Heart left ventricle (tissue), 16 donors: ENCODE measurements around the gene TGIF1. TPM values are rescaled to one million over a fixed set of nuclear protein-coding genes. Genes with fewer than 3 reads are reported as not detected.
A peak's percentile ranks its signal among the peaks of the same experiment; 100 is the strongest.

Experiments used
- ATAC-seq, 4 donors: fragments of 200-7000 bp; cut with Tn5 transposase; one replicate each; pipeline ENCODE4 v1.9.1; 2020 to 2022; ENCODE audit warnings: moderate library complexity in 4 of 4, mild to moderate bottlenecking in 3 of 4, moderate number of reproducible peaks in 1 of 4
- DNase-seq, 5 donors: peaks; one replicate each; pipeline ENCODE4 v3.0.0-alpha.2; 2020
- H3K27ac ChIP-seq, 12 donors: fragments of 200-600 bp; sonication (generic) in 4 of 12; one replicate each; pipeline versions ENCODE4 v1.5.0 to v1.8.0; 2016 to 2022; ENCODE audit warnings: mild to moderate bottlenecking in 2 of 12
- H3K27me3 ChIP-seq, 9 donors: fragments of 200-600 bp; sonication (generic) in 2 of 9; one replicate each; pipeline versions ENCODE4 v1.5.1 to v1.8.0; 2016 to 2022; ENCODE audit warnings: mild to moderate bottlenecking in 3 of 9
- H3K36me3 ChIP-seq, 9 donors: fragments of 200-600 bp; sonication (generic) in 2 of 9; one replicate each; pipeline versions ENCODE4 v1.5.0 to v1.8.0; 2018 to 2022; ENCODE audit warnings: mild to moderate bottlenecking in 2 of 9
- H3K4me1 ChIP-seq, 12 donors: fragments of 200-600 bp; sonication (generic) in 4 of 12; one replicate each; pipeline versions ENCODE4 v1.5.0 to v1.8.0; 2016 to 2022; ENCODE audit warnings: mild to moderate bottlenecking in 3 of 12
- H3K4me3 ChIP-seq, 12 donors: fragments of 200-600 bp; sonication (generic) in 4 of 12; one replicate each; pipeline versions ENCODE4 v1.5.0 to v1.8.0; 2017 to 2022; ENCODE audit warnings: mild to moderate bottlenecking in 9 of 12, moderate library complexity in 4 of 12
- H3K9me3 ChIP-seq, 12 donors: fragments of 200-600 bp; sonication (generic) in 4 of 12; one replicate each; pipeline versions ENCODE4 v1.5.0 to v1.8.0; 2016 to 2022; ENCODE audit warnings: mild to moderate bottlenecking in 1 of 12
- POLR2A ChIP-seq, 2 donors: fragments of 450-650 bp; IDR thresholded peaks; one replicate each; pipeline ENCODE4 v1.6.1; 2017; ENCODE audit warnings: antibody characterized with exemption in 2 of 2, mild to moderate bottlenecking in 2 of 2, moderate library complexity in 2 of 2
- WGBS, 4 donors: extraction: QIAGEN DNeasy Blood & Tissue Kit in 2 of 4; methylation state at CpG; one replicate each; pipeline versions ENCODE4 v1.1.5 to v1.1.7; 2013 to 2018; 5-methylcytosine and 5-hydroxymethylcytosine counted together
- intact Hi-C, 10 donors: fragments of 100-400 bp; cut with DNase I; formaldehyde crosslinking; loops; one replicate each; pipeline versions ENCODE4 v1.11.1 to v1.14.2; 2022
- long read RNA-seq, 3 donors: library from polyadenylated mRNA; unstranded; transcript quantifications; one replicate each; pipeline ENCODE4 v2.0.0, GENCODE V29; 2020 to 2021
- polyA plus RNA-seq, 2 donors: library from polyadenylated mRNA; stranded (reverse); fragments of 200-250 nt; gene quantifications; one replicate each; pipeline ENCODE4 v1.2.3, GENCODE V29; 2013
- total RNA-seq, 9 donors: library from RNA; depleted of rRNA in 2 of 9; stranded (reverse); fragments of >200 nt in 2 of 9; fragmentation: NEBNext Ultra II Directional in 3 of 9; extraction: Animal tissue kit (Norgen Biotek cat#: 25700) in 3 of 9; gene quantifications; one replicate each; pipeline versions ENCODE4 v1.1.0 to v1.2.4, GENCODE V29; 2016 to 2023
- TF ChIP-seq, protein P1 (sequence below), 12 donors: fragments of 200-600 bp; sonication (generic) in 4 of 12; IDR thresholded peaks; one replicate each; pipeline versions ENCODE4 v1.5.0 to v1.8.0; 2018 to 2022; ENCODE audit warnings: antibody characterized with exemption in 12 of 12, mild to moderate bottlenecking in 5 of 12
- donor health status: ischemic (EF 13 %, LVEDD 7.1; RV severe dilation, severe dysfunction).
- donor health status: healthy with polysubstance abuse.
- donor health status: DM: no; HTN: yes; CAD: no.
- donor health status: DM: no; HTN: no; CAD: no.
- donor health status: ischemic (EF 25% LVEDD 6.9; RV normal size, moderate dysfunction).
- donor health status: ischemic (EF 25% LVEDD 5.7; RV mildly dilated, moderate dysfunction).
- donor health status: healthy.
- donor health status: DM: yes; HTN: yes; CAD: no.
- donor health status: ischemic (EF 35%, LVEDD 5.7; RV mildly dilated, moderate dysfunction).
- donor health status: nonischemic (EF 11% LVEDD 7.7; RV severe dilation, severe dysfunction).
- donor health status: DM: yes; HTN: yes; CAD: no.
- donor health status: PGD.
- donor health status: ischemic (EF 29% LVEDD 5.4; RV normal size, mild dysfunction).
- donor health status: nonischemic (EF 23%, LVEDD 6.1; RV moderate dilation, normal function).

Gene TGIF1
- 10 to 100 TPM in 7 of 9 donors, 1 to 10 TPM in 2; 5.0 to 33.5 (median 15.4) TPM for total RNA-seq
- polyA plus RNA-seq = 10 to 100 TPM in 1 of 2 donors, 1 to 10 TPM in 1; 8.8 to 37.5 TPM
- long read RNA-seq, donor 1, partial matches to known transcripts = 0 of 7 reads
- long read RNA-seq, donor 1, other reads (novel, unspliced or antisense) = 1 of 7 reads
- long read RNA-seq, donor 2, transcript TGIF1-202 (3 exons, 2,076 nt) = major isoform, 32 of 38 reads
- long read RNA-seq, donor 2, partial matches to known transcripts = 0 of 38 reads
- long read RNA-seq, donor 2, other reads (novel, unspliced or antisense) = 1 of 38 reads
- long read RNA-seq, donor 3, transcript TGIF1-202 (3 exons, 2,076 nt) = major isoform, 8 of 13 reads
- long read RNA-seq, donor 3, partial matches to known transcripts = 0 of 13 reads
- long read RNA-seq, donor 3, other reads (novel, unspliced or antisense) = 1 of 13 reads

DNA sequence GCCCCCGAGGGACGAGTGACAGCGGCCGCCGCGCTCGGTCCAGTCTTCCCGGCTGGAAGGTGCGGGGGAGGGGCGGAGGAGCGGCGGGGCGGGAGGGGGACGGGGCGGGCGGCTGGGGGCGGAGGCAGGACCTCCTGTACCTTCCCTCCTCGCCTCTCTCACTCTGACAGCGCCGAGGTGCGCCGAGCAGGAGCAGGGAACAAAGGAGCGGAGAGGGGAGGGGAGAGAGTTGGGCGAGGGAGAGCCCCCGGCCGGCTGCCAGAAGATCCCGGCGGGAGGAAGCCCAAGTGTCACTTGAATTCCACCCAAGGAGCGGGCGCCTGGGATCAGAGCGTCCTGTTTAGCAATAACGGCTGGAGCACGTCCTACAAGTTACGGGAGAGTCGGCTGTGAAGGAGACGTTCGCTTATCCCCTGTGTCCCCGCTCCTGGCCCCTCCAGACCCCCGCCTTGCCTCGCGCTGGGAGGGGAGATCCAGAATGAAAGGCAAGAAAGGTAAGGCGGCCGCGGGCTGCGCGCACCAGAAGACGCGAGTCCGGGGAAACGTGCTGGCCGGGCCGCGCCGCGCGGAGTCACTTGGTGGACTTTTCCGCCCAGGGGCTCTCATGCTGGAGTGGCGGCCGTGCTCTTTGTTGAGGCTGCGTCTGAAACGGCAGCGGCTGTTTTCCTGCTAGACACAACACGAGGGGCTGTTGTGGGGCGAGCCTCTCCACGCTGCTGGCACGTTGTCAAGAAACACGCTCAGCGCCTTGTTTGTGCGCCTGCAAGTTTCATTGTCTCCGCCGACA lies at the start of gene TGIF1:
TGIF1 (plus strand) TSS at position 161 of the 787 bp plus-strand sequence; CDS start at position 479, 318 bp downstream.
- peak in 1 of 2 donors; percentile 80 for TF ChIP-seq POLR2A (IDR thresholded peaks at IDR 0.05)
- TF ChIP-seq, protein P1, sequence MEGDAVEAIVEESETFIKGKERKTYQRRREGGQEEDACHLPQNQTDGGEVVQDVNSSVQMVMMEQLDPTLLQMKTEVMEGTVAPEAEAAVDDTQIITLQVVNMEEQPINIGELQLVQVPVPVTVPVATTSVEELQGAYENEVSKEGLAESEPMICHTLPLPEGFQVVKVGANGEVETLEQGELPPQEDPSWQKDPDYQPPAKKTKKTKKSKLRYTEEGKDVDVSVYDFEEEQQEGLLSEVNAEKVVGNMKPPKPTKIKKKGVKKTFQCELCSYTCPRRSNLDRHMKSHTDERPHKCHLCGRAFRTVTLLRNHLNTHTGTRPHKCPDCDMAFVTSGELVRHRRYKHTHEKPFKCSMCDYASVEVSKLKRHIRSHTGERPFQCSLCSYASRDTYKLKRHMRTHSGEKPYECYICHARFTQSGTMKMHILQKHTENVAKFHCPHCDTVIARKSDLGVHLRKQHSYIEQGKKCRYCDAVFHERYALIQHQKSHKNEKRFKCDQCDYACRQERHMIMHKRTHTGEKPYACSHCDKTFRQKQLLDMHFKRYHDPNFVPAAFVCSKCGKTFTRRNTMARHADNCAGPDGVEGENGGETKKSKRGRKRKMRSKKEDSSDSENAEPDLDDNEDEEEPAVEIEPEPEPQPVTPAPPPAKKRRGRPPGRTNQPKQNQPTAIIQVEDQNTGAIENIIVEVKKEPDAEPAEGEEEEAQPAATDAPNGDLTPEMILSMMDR (IDR thresholded peaks at IDR 0.05) = peak in 1 of 12 donors; percentile 7
- peak within 1 kb of the TSS; percentile 92 to 100 (median 97) for H3K27ac ChIP-seq
- 0 to 1% (median 0%) methylated on average over 34 to 71 of the region's 71 CpGs for WGBS, 4 donors
- intact Hi-C loops = loop anchor here in 7 of 10 donors (2.0 to 10.0 kb wide), 8 partner anchors 142 to 438 kb away; partner anchors contain the start of genes MYL12B (in 4 of the 7) and LPIN2 (in 1 of the 7)
- no peaks in the 10 kb centered on the region for H3K27me3 ChIP-seq
- H3K9me3 ChIP-seq = no peaks in the 10 kb centered on the region
- no peaks in the 10 kb centered on the region for H3K36me3 ChIP-seq
- DNase-seq (peak; percentile 78 to 90 (median 86)), ATAC-seq (peak in 3 of 4 donors; percentile 16 to 54 (median 45))
- peak within 1 kb of the TSS; percentile 65 to 93 (median 78) for H3K4me3 ChIP-seq
- peaks cover 0 to 37% (median 22%) of the 10 kb centered on the region in 12 donors for H3K4me1 ChIP-seq

DNA sequence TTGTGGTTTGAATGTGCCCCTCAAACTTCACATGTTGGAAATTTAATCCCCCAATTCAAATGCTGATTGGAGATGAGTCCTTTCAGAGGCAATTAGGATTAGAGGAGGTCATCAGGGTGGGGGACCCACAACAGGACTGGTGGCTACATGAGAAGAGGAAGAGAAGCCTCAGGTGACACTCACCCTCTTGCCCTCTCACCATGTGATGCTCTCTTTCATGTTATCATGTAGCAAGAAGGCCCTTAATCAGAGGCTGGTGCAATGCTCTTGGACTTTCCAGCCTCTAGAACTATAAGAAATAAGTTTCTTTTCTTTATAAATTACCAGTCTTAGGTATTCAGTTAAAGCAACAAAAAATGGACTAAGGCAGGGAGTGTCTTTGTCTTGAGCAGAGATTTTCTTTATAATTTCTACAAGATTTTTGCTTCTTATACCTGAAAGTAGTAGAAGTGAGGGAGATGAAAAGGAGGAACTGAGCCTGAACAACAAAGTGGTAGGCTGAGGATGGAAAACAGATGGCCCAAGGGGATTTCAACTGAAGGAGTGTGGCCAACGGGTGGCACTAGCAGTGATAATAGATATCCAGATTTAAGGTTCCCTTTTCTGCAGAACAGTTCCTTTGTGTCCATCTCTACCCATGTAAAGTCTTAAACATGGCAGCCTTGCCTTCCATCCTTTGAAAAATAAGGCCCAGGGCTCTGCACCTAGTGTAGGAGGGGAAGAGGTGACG lies 49.2 kb upstream of the TGIF1 start:
- no peaks in the 10 kb centered on the region for H3K27me3 ChIP-seq
- ATAC-seq (no peak), DNase-seq (no peak)
- H3K36me3 ChIP-seq = no peaks in the 10 kb centered on the region
- intact Hi-C loops = no loop called here
- 62 to 69% (median 64%) methylated on average over 2 of the region's 2 CpGs for WGBS, 4 donors
- H3K4me1 ChIP-seq = no peaks in the 10 kb centered on the region
- no peak overlapping the region for H3K4me3 ChIP-seq
- TF ChIP-seq, protein P1 (IDR thresholded peaks at IDR 0.05) = no peak
- TF ChIP-seq POLR2A (IDR thresholded peaks at IDR 0.05) = no peak
- H3K9me3 ChIP-seq = peaks cover 0 to 22% (median 0%) of the 10 kb centered on the region in 12 donors
- H3K27ac ChIP-seq = no peak overlapping the region

DNA sequence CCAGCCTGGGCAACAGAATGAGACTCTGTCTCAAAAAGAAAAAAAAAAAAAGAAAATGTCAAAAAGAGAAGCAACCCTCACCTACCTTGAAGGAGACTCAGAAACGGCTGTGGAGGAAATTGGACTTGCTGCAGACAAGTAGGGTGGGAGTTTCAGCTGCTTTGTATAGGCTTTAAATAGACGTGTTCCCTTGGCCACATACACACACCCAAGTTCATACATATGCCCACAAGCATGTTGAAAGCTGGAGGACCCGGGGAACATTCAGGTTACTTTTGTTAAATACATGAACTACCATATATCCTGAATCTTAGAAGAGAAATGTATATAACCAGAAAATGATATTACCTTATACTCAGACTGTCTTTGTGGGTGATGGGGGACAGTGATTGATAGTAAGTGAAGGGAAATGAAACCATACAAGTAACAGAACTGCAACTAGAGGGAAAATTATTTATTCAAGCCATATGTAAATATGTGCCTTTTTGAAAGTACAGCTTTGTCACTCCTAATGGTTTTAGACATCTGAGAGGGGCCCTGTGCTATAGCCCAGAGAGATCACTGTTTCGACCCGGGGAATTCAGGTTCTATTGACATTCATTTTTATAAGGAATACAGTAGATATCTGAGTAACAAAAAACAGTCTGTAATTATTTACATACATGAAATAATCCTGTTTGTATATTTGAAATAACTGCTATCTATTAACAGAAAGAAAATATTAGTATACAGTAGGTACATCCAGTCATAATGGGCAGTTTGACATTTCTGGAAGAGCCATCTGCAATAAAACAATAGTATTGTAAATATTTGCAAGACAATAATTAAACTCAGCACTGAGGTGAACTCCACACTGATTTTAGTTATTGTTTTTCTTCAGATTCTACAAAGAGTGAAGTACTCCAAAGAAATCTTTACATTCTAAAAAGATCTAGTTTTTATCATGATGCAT lies 48.0 kb upstream of the TGIF1 start:
- DNase-seq = no peak
- no peak overlapping the region for H3K4me3 ChIP-seq
- ATAC-seq = no peak

More for the DNA sequence above, 48.0 kb upstream of the TGIF1 start:
- no peak overlapping the region for H3K27ac ChIP-seq
- no peaks in the 10 kb centered on the region for H3K36me3 ChIP-seq
- no peaks in the 10 kb centered on the region for H3K4me1 ChIP-seq
- intact Hi-C loops = no loop called here
- WGBS, 4 donors = 80 to 87% (median 81%) methylated on average over 5 of the region's 5 CpGs
- TF ChIP-seq, protein P1 (IDR thresholded peaks at IDR 0.05) = no peak
- TF ChIP-seq POLR2A (IDR thresholded peaks at IDR 0.05) = no peak
- H3K27me3 ChIP-seq = no peaks in the 10 kb centered on the region
- peaks cover 0 to 22% (median 0%) of the 10 kb centered on the region in 12 donors for H3K9me3 ChIP-seq
